ENCODE results near the gene PEMT.

Gene PEMT

DNA sequence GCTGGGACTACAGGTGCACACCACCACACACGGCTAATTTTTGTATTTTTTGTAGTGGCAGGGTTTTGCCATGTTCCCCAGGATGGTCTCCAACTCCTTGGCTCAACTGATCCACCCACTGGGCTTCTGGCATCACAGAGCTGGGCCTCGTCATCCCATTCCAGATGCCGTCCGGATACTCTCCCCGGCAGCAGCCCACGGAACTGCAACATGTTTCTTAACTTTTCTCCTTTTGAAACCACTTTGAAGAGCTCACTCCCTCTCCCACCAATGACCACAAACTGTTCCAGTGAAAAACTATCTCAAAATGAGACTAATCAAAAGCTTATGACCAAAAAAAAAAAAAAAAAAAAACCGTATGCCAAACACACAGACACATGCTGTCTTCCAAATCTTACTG lies 17.6 kb downstream of the PEMT start:
- Histone ChIP-seq H3K27ac (ENCODE audit: low read depth, low read length) (no peak overlapping the region), H3K9ac (ENCODE audit: low read length) (no peak overlapping the region), H3K36me3 (ENCODE audit: low read length) (no peaks in the 10 kb centered on the region), H4K20me1 (ENCODE audit: low read depth, low read length) (no peaks in the 10 kb centered on the region), H3K4me3 (ENCODE audit: insufficient read depth, low read length, poor library complexity, severe bottlenecking) (no peak overlapping the region), H3K9me2 (replicated peaks; ENCODE audit: insufficient read depth, low read length) (no peaks in the 10 kb centered on the region), H3K27me3 (ENCODE audit: low read length) (no peaks in the 10 kb centered on the region), H2AFZ (ENCODE audit: low read depth, low read length, severe bottlenecking) (no peak overlapping the region), H3F3A (ENCODE audit: insufficient read depth) (no peaks in the 10 kb centered on the region), H3K9me3 (ENCODE audit: insufficient read depth, low read length) (no peaks in the 10 kb centered on the region), H3K4me2 (ENCODE audit: low read depth, low read length, poor library complexity, severe bottlenecking) (no peak overlapping the region), H3K79me2 (ENCODE audit: insufficient read depth, low read length) (no peaks in the 10 kb centered on the region)
- TF ChIP-seq EZH2phosphoT487 (conservative IDR thresholded peaks at IDR 0.05; ENCODE audit: low read length): no peak
- TF ChIP-seq, protein P1, sequence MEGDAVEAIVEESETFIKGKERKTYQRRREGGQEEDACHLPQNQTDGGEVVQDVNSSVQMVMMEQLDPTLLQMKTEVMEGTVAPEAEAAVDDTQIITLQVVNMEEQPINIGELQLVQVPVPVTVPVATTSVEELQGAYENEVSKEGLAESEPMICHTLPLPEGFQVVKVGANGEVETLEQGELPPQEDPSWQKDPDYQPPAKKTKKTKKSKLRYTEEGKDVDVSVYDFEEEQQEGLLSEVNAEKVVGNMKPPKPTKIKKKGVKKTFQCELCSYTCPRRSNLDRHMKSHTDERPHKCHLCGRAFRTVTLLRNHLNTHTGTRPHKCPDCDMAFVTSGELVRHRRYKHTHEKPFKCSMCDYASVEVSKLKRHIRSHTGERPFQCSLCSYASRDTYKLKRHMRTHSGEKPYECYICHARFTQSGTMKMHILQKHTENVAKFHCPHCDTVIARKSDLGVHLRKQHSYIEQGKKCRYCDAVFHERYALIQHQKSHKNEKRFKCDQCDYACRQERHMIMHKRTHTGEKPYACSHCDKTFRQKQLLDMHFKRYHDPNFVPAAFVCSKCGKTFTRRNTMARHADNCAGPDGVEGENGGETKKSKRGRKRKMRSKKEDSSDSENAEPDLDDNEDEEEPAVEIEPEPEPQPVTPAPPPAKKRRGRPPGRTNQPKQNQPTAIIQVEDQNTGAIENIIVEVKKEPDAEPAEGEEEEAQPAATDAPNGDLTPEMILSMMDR (IDR thresholded peaks at IDR 0.05; ENCODE audit: insufficient read depth, low read length, poor library complexity, severe bottlenecking): no peak

DNA sequence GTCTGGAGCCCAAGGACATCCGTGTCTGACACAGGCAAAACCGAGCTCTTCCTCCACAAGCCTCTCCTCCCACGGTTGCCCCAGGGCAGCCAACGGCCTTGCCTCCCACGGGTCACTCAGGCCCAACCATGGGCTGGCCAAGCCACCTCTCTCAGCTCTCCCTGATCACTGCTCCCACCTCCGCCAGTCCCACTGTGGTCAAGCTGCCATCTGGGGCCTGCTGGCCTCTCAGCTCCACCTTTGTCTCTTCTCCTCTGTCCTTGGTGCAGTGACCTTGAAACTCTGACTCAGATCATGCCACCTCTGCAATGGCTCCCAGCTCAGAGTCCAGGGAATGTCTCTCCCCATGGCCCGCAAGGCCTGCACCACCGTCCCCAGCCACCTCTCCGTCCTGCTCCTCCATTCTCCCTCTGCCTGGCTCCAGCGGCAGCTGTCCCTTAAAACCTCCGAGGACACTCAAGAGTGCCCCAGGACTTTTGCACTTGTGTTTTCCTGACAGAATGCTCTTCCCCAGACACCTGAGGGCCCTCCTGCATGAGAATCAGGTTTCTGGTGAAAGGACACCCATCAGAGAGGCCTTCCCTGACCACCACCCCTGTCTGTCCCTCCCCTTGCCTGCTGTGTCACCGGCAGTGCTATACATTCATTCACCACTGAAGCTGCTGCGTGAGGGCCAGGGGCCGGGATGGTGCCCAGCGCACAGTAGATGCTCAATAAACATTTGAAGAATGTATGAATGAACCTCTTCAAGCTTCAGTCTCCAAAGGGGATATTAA lies 19.3 kb downstream of the PEMT start:
- Histone ChIP-seq H3K27me3 (ENCODE audit: low read length) (no peaks in the 10 kb centered on the region), H3K36me3 (ENCODE audit: low read length) (no peaks in the 10 kb centered on the region), H3K9me3 (ENCODE audit: insufficient read depth, low read length) (no peaks in the 10 kb centered on the region), H3K79me2 (ENCODE audit: insufficient read depth, low read length) (no peaks in the 10 kb centered on the region), H3K27ac (ENCODE audit: low read depth, low read length) (no peak overlapping the region), H4K20me1 (ENCODE audit: low read depth, low read length) (no peaks in the 10 kb centered on the region), H3K9ac (ENCODE audit: low read length) (no peak overlapping the region), H3K4me3 (ENCODE audit: insufficient read depth, low read length, poor library complexity, severe bottlenecking) (no peak overlapping the region), H2AFZ (ENCODE audit: low read depth, low read length, severe bottlenecking) (no peak overlapping the region), H3K4me2 (ENCODE audit: low read depth, low read length, poor library complexity, severe bottlenecking) (no peak overlapping the region), H3F3A (ENCODE audit: insufficient read depth) (no peaks in the 10 kb centered on the region), H3K9me2 (replicated peaks; ENCODE audit: insufficient read depth, low read length) (no peaks in the 10 kb centered on the region)
- TF ChIP-seq, protein P1 (IDR thresholded peaks at IDR 0.05; ENCODE audit: insufficient read depth, low read length, poor library complexity, severe bottlenecking): no peak
- no peak for TF ChIP-seq EZH2phosphoT487 (conservative IDR thresholded peaks at IDR 0.05; ENCODE audit: low read length)

DNA sequence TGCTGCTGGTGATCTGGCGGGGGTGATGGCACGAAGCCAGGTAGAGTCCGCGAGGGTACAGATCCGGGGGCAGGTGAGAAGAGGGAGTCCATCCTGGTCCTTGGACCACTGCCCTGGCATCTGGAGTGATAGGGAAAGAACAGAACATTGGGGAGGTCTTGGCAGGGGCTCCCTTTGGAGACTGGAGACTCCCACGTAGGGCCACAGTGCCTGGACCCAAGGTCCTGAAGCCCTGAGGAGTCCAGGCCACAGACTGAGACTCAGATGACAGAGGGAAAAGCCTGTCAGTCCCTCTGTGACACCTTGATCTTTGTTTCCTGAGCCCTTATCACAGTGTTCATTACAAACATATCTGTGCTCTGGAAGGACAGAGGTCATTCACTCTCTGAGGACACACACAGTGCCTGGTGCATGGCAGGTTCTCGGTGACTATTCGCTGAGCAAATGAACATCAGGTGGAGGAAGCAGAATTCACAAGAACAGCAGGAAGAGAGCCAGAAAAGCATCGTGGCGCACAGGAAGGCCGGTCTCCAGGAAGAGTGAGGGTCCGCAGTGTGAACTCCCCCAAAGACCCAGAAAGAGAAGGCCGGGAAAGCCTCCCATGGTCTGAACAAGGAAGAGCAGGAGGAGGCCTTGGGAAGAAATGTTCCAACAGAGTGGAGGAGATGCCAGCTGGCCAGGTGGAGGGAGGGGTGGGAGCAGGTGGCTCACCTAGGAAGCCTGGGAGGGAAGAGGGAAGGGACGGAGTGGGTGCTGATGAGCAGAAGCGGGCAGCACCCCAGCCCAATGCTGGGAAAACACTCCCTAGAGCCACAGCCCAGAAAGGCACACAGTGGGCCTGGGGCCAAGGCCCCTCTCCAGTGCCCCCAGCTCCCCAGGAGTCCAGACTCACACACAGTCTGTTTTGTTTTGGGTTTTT lies 20.5 kb downstream of the PEMT start:
- TF ChIP-seq, protein P1 (IDR thresholded peaks at IDR 0.05; ENCODE audit: insufficient read depth, low read length, poor library complexity, severe bottlenecking): no peak
- TF ChIP-seq EZH2phosphoT487 (conservative IDR thresholded peaks at IDR 0.05; ENCODE audit: low read length): no peak
- no peak overlapping the region for H3K4me3 ChIP-seq (ENCODE audit: insufficient read depth, low read length, poor library complexity, severe bottlenecking)
- H3K9ac ChIP-seq (ENCODE audit: low read length): no peak overlapping the region
- H3F3A ChIP-seq (ENCODE audit: insufficient read depth): no peaks in the 10 kb centered on the region
- no peaks in the 10 kb centered on the region for H3K9me2 ChIP-seq (replicated peaks; ENCODE audit: insufficient read depth, low read length)
- no peaks in the 10 kb centered on the region for H3K9me3 ChIP-seq (ENCODE audit: insufficient read depth, low read length)
- H3K4me2 ChIP-seq (ENCODE audit: low read depth, low read length, poor library complexity, severe bottlenecking): no peak overlapping the region
- H3K27me3 ChIP-seq (ENCODE audit: low read length): no peaks in the 10 kb centered on the region
- no peaks in the 10 kb centered on the region; the same call in 1 of the 2 replicates for H4K20me1 ChIP-seq (ENCODE audit: low read depth, low read length)
- H3K36me3 ChIP-seq (ENCODE audit: low read length): no peaks in the 10 kb centered on the region
- no peak overlapping the region for H3K27ac ChIP-seq (ENCODE audit: low read depth, low read length)
- no peak overlapping the region for H2AFZ ChIP-seq (ENCODE audit: low read depth, low read length, severe bottlenecking)
- no peaks in the 10 kb centered on the region for H3K79me2 ChIP-seq (ENCODE audit: insufficient read depth, low read length)

Data from SU-DHL-6 (cell line).